HepG2 (cell line): ENCODE measurements around the gene GRIA3.

Experiments
- CSRNP1 ChIP-seq: sonication (generic); formaldehyde crosslinking; IDR thresholded peaks from 2 replicates; pipeline ENCODE4 v1.8.1; 2023; ENCODE audit warnings: mild to moderate bottlenecking, missing genetic modification reagents
- DNMT1 ChIP-seq: sonication (generic); formaldehyde crosslinking; IDR thresholded peaks from 2 replicates; pipeline ENCODE4 v1.5.1; 2020; ENCODE audit warnings: mild to moderate bottlenecking, missing genetic modification reagents
- RAD21 ChIP-seq: fragments of 450-650 bp; formaldehyde crosslinking; IDR thresholded peaks from 2 replicates; pipeline ENCODE4 v1.5.0; 2020; ENCODE audit warnings: mild to moderate bottlenecking
- TRIM24 ChIP-seq: sonication (generic); formaldehyde crosslinking; IDR thresholded peaks from 2 replicates; pipeline ENCODE4 v1.8.0; 2022; ENCODE audit warnings: mild to moderate bottlenecking, missing genetic modification reagents
- YY1 ChIP-seq: IDR thresholded peaks from 2 replicates; pipeline ENCODE4 v1.6.1; 2011; ENCODE audit warnings: low read length, low read depth, moderate library complexity, mild to moderate bottlenecking; ENCODE audit not compliant: insufficient read depth, insufficient replicate concordance
- ZBTB8A ChIP-seq: sonication (generic); formaldehyde crosslinking; IDR thresholded peaks from 2 replicates; pipeline ENCODE4 v1.4.0; 2020; ENCODE audit warnings: mild to moderate bottlenecking, low read depth, missing genetic modification reagents, borderline replicate concordance
- ZNF570 ChIP-seq: sonication (generic); formaldehyde crosslinking; IDR thresholded peaks from 2 replicates; pipeline ENCODE4 v1.4.0; 2020; ENCODE audit warnings: mild to moderate bottlenecking, missing genetic modification reagents, borderline replicate concordance
- ZNF841 ChIP-seq: sonication (generic); formaldehyde crosslinking; IDR thresholded peaks from 2 replicates; pipeline ENCODE4 v1.8.1; 2023; ENCODE audit warnings: missing genetic modification reagents, borderline replicate concordance

DNA sequence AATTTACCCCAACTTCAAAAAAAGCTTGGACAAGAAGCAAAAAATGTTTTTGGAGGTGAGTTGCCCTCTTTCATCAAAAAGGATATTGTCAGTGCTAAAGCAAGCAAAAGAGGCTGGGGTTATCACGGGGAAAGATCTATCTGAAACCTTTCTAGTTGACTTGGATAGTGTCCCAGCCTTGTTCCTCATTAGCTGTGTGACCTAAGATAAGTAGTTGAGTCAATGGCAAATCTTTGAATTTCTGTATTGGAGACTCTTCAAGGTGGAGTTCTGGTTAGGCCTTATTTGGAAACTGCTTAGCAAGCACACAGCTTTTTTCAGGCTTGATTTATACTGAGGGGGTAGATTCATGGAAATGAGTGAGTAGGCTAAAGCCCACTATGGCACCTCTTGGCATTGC lies 271.6 kb downstream of the GRIA3 start:
- no peak for TF ChIP-seq ZBTB8A (CRISPR knock-in tag)
- no peak for TF ChIP-seq DNMT1 (CRISPR knock-in tag)
- TF ChIP-seq ZNF570 = no peak
- TF ChIP-seq CSRNP1 (CRISPR knock-in tag) = no peak
- TF ChIP-seq ZNF841 (CRISPR knock-in tag) = no peak
- no peak for TF ChIP-seq YY1
- no peak for TF ChIP-seq RAD21
- no peak for TF ChIP-seq TRIM24 (CRISPR knock-in tag)
